ENCODE data around the gene CCAR1.
"Not testable (repeated sequence)": the region's sequence is repeated elsewhere in the genome, so short reads cannot be mapped to it uniquely, and the experiment has no call there.

DNA sequence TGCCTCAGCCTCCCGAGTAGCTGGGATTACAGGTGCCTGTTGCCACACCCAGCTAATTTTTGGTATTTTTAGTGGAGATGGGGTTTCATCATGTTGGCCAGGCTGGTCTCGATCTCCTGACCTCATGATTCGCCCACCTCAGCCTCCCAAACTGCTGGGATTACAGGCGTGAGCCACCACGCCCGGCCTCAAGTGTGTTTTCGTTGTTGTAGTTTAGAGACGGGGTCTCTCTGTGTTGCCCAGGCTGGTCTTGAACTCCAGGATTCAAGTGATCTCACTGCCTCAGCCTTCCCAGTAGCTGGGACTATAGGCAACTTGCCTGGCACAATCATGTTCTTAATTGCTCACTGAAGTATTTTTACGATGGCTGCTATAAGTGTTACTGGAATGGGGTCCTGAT lies 89.8 kb downstream of the CCAR1 start:
- TF ChIP-seq, protein P1, sequence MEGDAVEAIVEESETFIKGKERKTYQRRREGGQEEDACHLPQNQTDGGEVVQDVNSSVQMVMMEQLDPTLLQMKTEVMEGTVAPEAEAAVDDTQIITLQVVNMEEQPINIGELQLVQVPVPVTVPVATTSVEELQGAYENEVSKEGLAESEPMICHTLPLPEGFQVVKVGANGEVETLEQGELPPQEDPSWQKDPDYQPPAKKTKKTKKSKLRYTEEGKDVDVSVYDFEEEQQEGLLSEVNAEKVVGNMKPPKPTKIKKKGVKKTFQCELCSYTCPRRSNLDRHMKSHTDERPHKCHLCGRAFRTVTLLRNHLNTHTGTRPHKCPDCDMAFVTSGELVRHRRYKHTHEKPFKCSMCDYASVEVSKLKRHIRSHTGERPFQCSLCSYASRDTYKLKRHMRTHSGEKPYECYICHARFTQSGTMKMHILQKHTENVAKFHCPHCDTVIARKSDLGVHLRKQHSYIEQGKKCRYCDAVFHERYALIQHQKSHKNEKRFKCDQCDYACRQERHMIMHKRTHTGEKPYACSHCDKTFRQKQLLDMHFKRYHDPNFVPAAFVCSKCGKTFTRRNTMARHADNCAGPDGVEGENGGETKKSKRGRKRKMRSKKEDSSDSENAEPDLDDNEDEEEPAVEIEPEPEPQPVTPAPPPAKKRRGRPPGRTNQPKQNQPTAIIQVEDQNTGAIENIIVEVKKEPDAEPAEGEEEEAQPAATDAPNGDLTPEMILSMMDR (IDR thresholded peaks at IDR 0.05), result not testable (repeated sequence)
- not testable (repeated sequence) for TF ChIP-seq POLR2A (IDR thresholded peaks at IDR 0.05)

Data from vagina (tissue), 2 donors.